Stomach (tissue), 4 donors: ENCODE data around the gene SH3RF3.

ENCODE experiments used
- CTCF ChIP-seq, 7 experiments: fragments of 450-650 bp in 4 of 7; fragments of 200-600 bp in 3 of 7; sonication (generic) in 3 of 7; IDR thresholded peaks; one replicate each; pipeline ENCODE4 v1.5.1; 2016 to 2019; ENCODE audit warnings: antibody characterized with exemption in 7 of 7, control low read depth in 2 of 7, mild to moderate bottlenecking in 1 of 7
- EP300 ChIP-seq: sonication (generic); formaldehyde crosslinking; IDR thresholded peaks from one replicate; pipeline ENCODE4 v1.6.1; 2017; ENCODE audit warnings: antibody characterized with exemption
- POLR2A ChIP-seq, 4 donors: fragments of 450-650 bp; IDR thresholded peaks; one replicate each; pipeline ENCODE4 v1.6.1; 2016; ENCODE audit warnings: antibody characterized with exemption in 4 of 4, control low read depth in 2 of 4, mild to moderate bottlenecking in 1 of 4, moderate library complexity in 1 of 4

- no peak for TF ChIP-seq POLR2A (IDR thresholded peaks at IDR 0.05)
- TF ChIP-seq CTCF (IDR thresholded peaks at IDR 0.05) = no peak
- TF ChIP-seq EP300 = no peak
Observed at GRCh38 chr2:109335631-109336176, 206.7 kb downstream of the SH3RF3 start.
